SK-N-SH treated with all-trans-retinoic acid at 6 μM for 48 hours (cell line): ENCODE measurements around the gene SEC14L2.
A peak's percentile ranks its signal among the peaks of the same experiment; 100 is the strongest.

ENCODE experiments used
- ATAC-seq: fragments of 200-7000 bp; cut with Tn5 transposase; 3 replicates; pipeline ENCODE4 v1.9.1; 2020; ENCODE audit warnings: mild to moderate bottlenecking, moderate library complexity
- ARNTL ChIP-seq: fragments of 450-650 bp; formaldehyde crosslinking; IDR thresholded peaks from 2 replicates; pipeline ENCODE4 v1.5.0; 2020; ENCODE audit warnings: low read depth, mild to moderate bottlenecking, moderate library complexity, borderline replicate concordance
- BACH2 ChIP-seq: fragments of 250-450 bp; sonication (Bioruptor Pico); IDR thresholded peaks from 2 replicates; pipeline ENCODE4 v1.9.0; 2021; ENCODE audit warnings: mild to moderate bottlenecking, borderline replicate concordance
- CREB5 ChIP-seq: fragments of 250-450 bp; sonication (Bioruptor Pico); IDR thresholded peaks from 2 replicates; pipeline ENCODE4 v1.5.1; 2020; ENCODE audit warnings: low read depth, mild to moderate bottlenecking, moderate library complexity
- CSDC2 ChIP-seq: fragments of 250-450 bp; sonication (Bioruptor Pico); IDR thresholded peaks from 2 replicates; pipeline ENCODE4 v1.5.0; 2020; ENCODE audit warnings: mild to moderate bottlenecking, moderate library complexity
- CSRNP3 ChIP-seq: fragments of 250-450 bp; sonication (Bioruptor Pico); IDR thresholded peaks from 2 replicates; pipeline ENCODE4 v1.5.1; 2021; ENCODE audit warnings: mild to moderate bottlenecking, moderate library complexity
- ESRRG ChIP-seq: fragments of 250-450 bp; sonication (Bioruptor Pico); IDR thresholded peaks from 2 replicates; pipeline ENCODE4 v1.6.1; 2021; ENCODE audit warnings: mild to moderate bottlenecking
- ISL1 ChIP-seq: fragments of 250-450 bp; sonication (Bioruptor Pico); IDR thresholded peaks from 2 replicates; pipeline ENCODE4 v2.1.2; 2022; ENCODE audit warnings: mild to moderate bottlenecking, moderate library complexity
- PATZ1 ChIP-seq: fragments of 250-450 bp; sonication (Bioruptor Pico); IDR thresholded peaks from 2 replicates; pipeline ENCODE4 v1.8.0; 2020; ENCODE audit warnings: mild to moderate bottlenecking, moderate library complexity, borderline replicate concordance
- POU6F1 ChIP-seq: fragments of 250-450 bp; sonication (Bioruptor Pico); IDR thresholded peaks from 2 replicates; pipeline ENCODE4 v1.8.0; 2021; ENCODE audit warnings: low read depth, mild to moderate bottlenecking, moderate library complexity, borderline replicate concordance
- RARB ChIP-seq: fragments of 250-450 bp; sonication (Bioruptor Pico); IDR thresholded peaks from 2 replicates; pipeline ENCODE4 v1.8.0; 2021; ENCODE audit warnings: mild to moderate bottlenecking, moderate library complexity
- SNAI2 ChIP-seq: fragments of 250-450 bp; sonication (Bioruptor Pico); IDR thresholded peaks from 2 replicates; pipeline ENCODE4 v1.5.0; 2020; ENCODE audit warnings: mild to moderate bottlenecking, moderate library complexity
- TCF4 ChIP-seq: fragments of 250-450 bp; sonication (Bioruptor Pico); IDR thresholded peaks from 2 replicates; pipeline ENCODE4 v1.8.0; 2021; ENCODE audit warnings: mild to moderate bottlenecking, moderate library complexity, borderline replicate concordance
- TSHZ2 ChIP-seq: fragments of 250-450 bp; sonication (Bioruptor Pico); IDR thresholded peaks from 2 replicates; pipeline ENCODE4 v1.5.0; 2020; ENCODE audit warnings: mild to moderate bottlenecking, moderate library complexity
- ZC3H10 ChIP-seq: fragments of 250-450 bp; sonication (Bioruptor Pico); IDR thresholded peaks from 2 replicates; pipeline ENCODE4 v1.5.1; 2021; ENCODE audit warnings: mild to moderate bottlenecking, moderate library complexity
- ZFP3 ChIP-seq: fragments of 250-450 bp; sonication (Bioruptor Pico); IDR thresholded peaks from 2 replicates; pipeline ENCODE4 v1.5.0; 2020; ENCODE audit warnings: mild to moderate bottlenecking, moderate library complexity
- ZFP30 ChIP-seq: fragments of 450-650 bp; formaldehyde crosslinking; IDR thresholded peaks from 2 replicates; pipeline ENCODE4 v1.5.0; 2022; ENCODE audit warnings: mild to moderate bottlenecking, moderate library complexity
- ZNF565 ChIP-seq: fragments of 450-650 bp; formaldehyde crosslinking; conservative IDR thresholded peaks from 2 replicates; pipeline ENCODE4 v1.5.0; 2020; ENCODE audit warnings: low read depth, mild to moderate bottlenecking, moderate library complexity
- ZNF70 ChIP-seq: fragments of 450-650 bp; formaldehyde crosslinking; IDR thresholded peaks from 2 replicates; pipeline ENCODE4 v1.5.0; 2020; ENCODE audit warnings: mild to moderate bottlenecking, moderate library complexity

The SEC14L2 gene

GRCh38 chr22:30422481-30423300, 25.9 kb downstream of the SEC14L2 start:
- ATAC-seq: peak; percentile 30
- no peak for TF ChIP-seq TSHZ2 (CRISPR knock-in tag)
- no peak for TF ChIP-seq ESRRG (CRISPR knock-in tag)
- TF ChIP-seq ZNF565: no peak
- no peak for TF ChIP-seq ZFP3 (CRISPR knock-in tag)
- no peak for TF ChIP-seq POU6F1
- no peak for TF ChIP-seq CSRNP3 (CRISPR knock-in tag)
- no peak for TF ChIP-seq PATZ1
- no peak for TF ChIP-seq ZNF70
- TF ChIP-seq ARNTL: no peak
- TF ChIP-seq ZC3H10 (CRISPR knock-in tag): no peak
- no peak for TF ChIP-seq RARB (CRISPR knock-in tag)
- TF ChIP-seq CREB5: no peak
- TF ChIP-seq SNAI2 (CRISPR knock-in tag): no peak
- no peak for TF ChIP-seq ZFP30
- no peak for TF ChIP-seq ISL1 (CRISPR knock-in tag)
- TF ChIP-seq BACH2 (CRISPR knock-in tag): no peak
- no peak for TF ChIP-seq TCF4 (CRISPR knock-in tag)
- no peak for TF ChIP-seq CSDC2 (CRISPR knock-in tag)
- TF ChIP-seq, all 23 proteins: peak for 0

- peak; percentile 56 for ATAC-seq
- TF ChIP-seq CSDC2 (CRISPR knock-in tag) (0 out of 2 replicates have a peak, but pooled peaks have one; percentile 32), PATZ1 (peak; percentile 72; the same call in 1 of the 2 replicates), ESRRG (CRISPR knock-in tag) (no peak)
- TF ChIP-seq, all 23 proteins: peak for 2
Measured at GRCh38 chr22:30423301-30423958, 26.6 kb downstream of the SEC14L2 start.
